Measurements from ENCODE around the gene VTN.

Gene VTN

DNA sequence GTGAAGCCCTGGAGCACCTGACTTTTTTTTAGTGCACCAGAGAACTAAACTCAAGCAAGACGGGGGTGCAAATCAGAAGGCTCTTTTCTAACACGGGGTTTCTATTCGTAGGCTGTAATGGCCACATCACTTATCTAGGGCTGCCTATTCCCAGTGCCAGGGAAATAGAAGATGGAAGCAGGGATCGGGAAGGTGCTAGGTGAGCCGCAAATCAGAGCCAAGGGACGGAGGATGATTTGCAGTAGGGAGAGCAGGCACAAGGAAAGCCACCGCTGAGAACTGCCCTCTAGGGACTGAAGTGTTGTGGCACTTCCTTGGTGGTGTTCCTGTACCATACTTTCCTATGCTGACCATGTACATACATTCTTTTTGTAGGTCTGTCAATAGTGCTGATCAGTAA, 43.7 kb upstream of the VTN start:
- Histone ChIP-seq H3K4me3 (ENCODE audit: insufficient read depth, low read length, poor library complexity, severe bottlenecking) (no peak overlapping the region), H3K9me2 (replicated peaks; ENCODE audit: insufficient read depth, low read length) (no peaks in the 10 kb centered on the region), H2AFZ (ENCODE audit: low read depth, low read length, severe bottlenecking) (no peak overlapping the region), H3K79me2 (ENCODE audit: insufficient read depth, low read length) (no peaks in the 10 kb centered on the region), H3K4me2 (ENCODE audit: low read depth, low read length, poor library complexity, severe bottlenecking) (no peak overlapping the region), H3K27ac (ENCODE audit: low read depth, low read length) (no peak overlapping the region), H3K9ac (ENCODE audit: low read length) (no peak overlapping the region), H4K20me1 (ENCODE audit: low read depth, low read length) (no peaks in the 10 kb centered on the region), H3F3A (ENCODE audit: insufficient read depth) (no peaks in the 10 kb centered on the region), H3K9me3 (ENCODE audit: insufficient read depth, low read length) (no peaks in the 10 kb centered on the region), H3K36me3 (ENCODE audit: low read length) (no peaks in the 10 kb centered on the region), H3K27me3 (ENCODE audit: low read length) (no peaks in the 10 kb centered on the region)
- no peak for TF ChIP-seq EZH2phosphoT487 (conservative IDR thresholded peaks at IDR 0.05; ENCODE audit: low read length)
- TF ChIP-seq, protein P1, sequence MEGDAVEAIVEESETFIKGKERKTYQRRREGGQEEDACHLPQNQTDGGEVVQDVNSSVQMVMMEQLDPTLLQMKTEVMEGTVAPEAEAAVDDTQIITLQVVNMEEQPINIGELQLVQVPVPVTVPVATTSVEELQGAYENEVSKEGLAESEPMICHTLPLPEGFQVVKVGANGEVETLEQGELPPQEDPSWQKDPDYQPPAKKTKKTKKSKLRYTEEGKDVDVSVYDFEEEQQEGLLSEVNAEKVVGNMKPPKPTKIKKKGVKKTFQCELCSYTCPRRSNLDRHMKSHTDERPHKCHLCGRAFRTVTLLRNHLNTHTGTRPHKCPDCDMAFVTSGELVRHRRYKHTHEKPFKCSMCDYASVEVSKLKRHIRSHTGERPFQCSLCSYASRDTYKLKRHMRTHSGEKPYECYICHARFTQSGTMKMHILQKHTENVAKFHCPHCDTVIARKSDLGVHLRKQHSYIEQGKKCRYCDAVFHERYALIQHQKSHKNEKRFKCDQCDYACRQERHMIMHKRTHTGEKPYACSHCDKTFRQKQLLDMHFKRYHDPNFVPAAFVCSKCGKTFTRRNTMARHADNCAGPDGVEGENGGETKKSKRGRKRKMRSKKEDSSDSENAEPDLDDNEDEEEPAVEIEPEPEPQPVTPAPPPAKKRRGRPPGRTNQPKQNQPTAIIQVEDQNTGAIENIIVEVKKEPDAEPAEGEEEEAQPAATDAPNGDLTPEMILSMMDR (IDR thresholded peaks at IDR 0.05; ENCODE audit: insufficient read depth, low read length, poor library complexity, severe bottlenecking), result no peak

DNA sequence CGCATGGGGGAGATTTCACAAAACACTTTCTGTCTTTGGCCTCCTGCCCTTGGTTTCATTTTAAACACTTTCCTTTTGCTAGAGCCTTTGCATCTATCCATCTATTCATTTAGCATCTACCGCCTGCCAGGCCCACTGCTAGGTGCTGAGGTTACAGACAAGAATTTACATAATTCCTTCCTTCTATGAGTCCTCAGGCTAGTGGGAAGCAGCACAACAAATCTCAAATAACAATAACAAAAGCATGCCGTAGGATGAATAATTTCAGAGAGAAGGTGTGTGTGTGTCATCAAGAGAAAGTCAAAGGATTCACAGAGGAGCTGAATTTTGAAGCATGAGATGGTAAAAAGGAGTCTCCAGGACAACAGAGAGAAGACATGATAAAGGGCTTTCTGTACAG, 42.0 kb upstream of the VTN start:
- Histone ChIP-seq H4K20me1 (ENCODE audit: low read depth, low read length) (no peaks in the 10 kb centered on the region), H3K4me3 (ENCODE audit: insufficient read depth, low read length, poor library complexity, severe bottlenecking) (no peak overlapping the region), H3K27ac (ENCODE audit: low read depth, low read length) (no peak overlapping the region), H3K36me3 (ENCODE audit: low read length) (no peaks in the 10 kb centered on the region), H3K9me2 (replicated peaks; ENCODE audit: insufficient read depth, low read length) (no peaks in the 10 kb centered on the region), H2AFZ (ENCODE audit: low read depth, low read length, severe bottlenecking) (no peak overlapping the region), H3K27me3 (ENCODE audit: low read length) (no peaks in the 10 kb centered on the region), H3K9me3 (ENCODE audit: insufficient read depth, low read length) (no peaks in the 10 kb centered on the region), H3K4me2 (ENCODE audit: low read depth, low read length, poor library complexity, severe bottlenecking) (no peak overlapping the region), H3F3A (ENCODE audit: insufficient read depth) (no peaks in the 10 kb centered on the region), H3K9ac (ENCODE audit: low read length) (no peak overlapping the region), H3K79me2 (ENCODE audit: insufficient read depth, low read length) (no peaks in the 10 kb centered on the region)
- TF ChIP-seq, protein P1 (IDR thresholded peaks at IDR 0.05; ENCODE audit: insufficient read depth, low read length, poor library complexity, severe bottlenecking), result no peak
- TF ChIP-seq EZH2phosphoT487 (conservative IDR thresholded peaks at IDR 0.05; ENCODE audit: low read length), result no peak

DNA sequence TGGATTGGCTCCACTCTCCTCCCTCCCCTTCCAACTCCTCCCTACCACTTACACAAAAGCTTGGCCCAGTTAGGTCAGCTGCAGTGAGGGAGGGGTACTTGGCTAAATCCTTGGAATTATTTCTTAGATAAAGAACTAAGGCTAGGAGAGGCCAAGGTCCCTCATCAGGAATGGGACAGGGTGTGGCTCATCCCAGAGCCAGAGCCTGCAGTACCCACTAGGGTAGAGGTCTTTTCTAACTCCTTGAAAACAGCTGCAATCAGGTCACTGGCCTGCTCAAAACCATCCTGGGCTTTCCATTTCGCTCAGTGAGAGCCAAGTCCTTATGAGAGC, 37.8 kb upstream of the VTN start:
- TF ChIP-seq, protein P1 (IDR thresholded peaks at IDR 0.05; ENCODE audit: insufficient read depth, low read length, poor library complexity, severe bottlenecking), result no peak
- no peak for TF ChIP-seq EZH2phosphoT487 (conservative IDR thresholded peaks at IDR 0.05; ENCODE audit: low read length)
- H3K9me3 ChIP-seq (ENCODE audit: insufficient read depth, low read length), result no peaks in the 10 kb centered on the region
- H3K27me3 ChIP-seq (ENCODE audit: low read length), result no peaks in the 10 kb centered on the region
- no peaks in the 10 kb centered on the region for H3F3A ChIP-seq (ENCODE audit: insufficient read depth)
- H4K20me1 ChIP-seq (ENCODE audit: low read depth, low read length), result no peaks in the 10 kb centered on the region
- no peak overlapping the region for H2AFZ ChIP-seq (ENCODE audit: low read depth, low read length, severe bottlenecking)
- no peaks in the 10 kb centered on the region for H3K79me2 ChIP-seq (ENCODE audit: insufficient read depth, low read length)
- no peak overlapping the region for H3K4me2 ChIP-seq (ENCODE audit: low read depth, low read length, poor library complexity, severe bottlenecking)
- H3K9me2 ChIP-seq (replicated peaks; ENCODE audit: insufficient read depth, low read length), result no peaks in the 10 kb centered on the region
- H3K9ac ChIP-seq (ENCODE audit: low read length), result no peak overlapping the region
- H3K4me3 ChIP-seq (ENCODE audit: insufficient read depth, low read length, poor library complexity, severe bottlenecking), result no peak overlapping the region
- H3K27ac ChIP-seq (ENCODE audit: low read depth, low read length), result no peak overlapping the region
- H3K36me3 ChIP-seq (ENCODE audit: low read length), result no peaks in the 10 kb centered on the region
